Measurements from ENCODE around the gene OLAH. TPM values are rescaled to one million over a fixed set of nuclear protein-coding genes. Genes with fewer than 3 reads are reported as not detected.

OLAH gene
- total RNA-seq, 3 donors from 2014 or later, result 0.16 TPM; not detected in 2

DNA sequence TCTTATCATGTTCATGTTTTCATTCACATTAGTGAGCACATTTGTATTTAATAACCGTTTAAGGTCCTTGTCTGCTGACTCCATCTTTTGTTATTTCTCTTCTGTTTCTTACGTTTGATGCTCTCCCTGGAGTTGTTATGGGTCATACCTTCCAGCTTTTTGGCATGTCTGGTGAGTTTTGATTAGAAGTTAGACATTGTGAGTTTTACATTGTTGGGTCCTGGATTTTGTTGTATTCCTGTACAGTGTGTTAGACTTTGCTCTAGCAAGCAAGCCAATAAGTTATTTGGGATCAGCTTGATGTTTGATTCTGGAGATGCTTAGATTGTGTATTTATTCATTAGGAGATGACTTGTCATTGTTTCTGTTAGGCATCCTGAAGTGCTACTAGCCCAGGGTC lies 16.9 kb downstream of the OLAH start:
- TF ChIP-seq, protein P1, sequence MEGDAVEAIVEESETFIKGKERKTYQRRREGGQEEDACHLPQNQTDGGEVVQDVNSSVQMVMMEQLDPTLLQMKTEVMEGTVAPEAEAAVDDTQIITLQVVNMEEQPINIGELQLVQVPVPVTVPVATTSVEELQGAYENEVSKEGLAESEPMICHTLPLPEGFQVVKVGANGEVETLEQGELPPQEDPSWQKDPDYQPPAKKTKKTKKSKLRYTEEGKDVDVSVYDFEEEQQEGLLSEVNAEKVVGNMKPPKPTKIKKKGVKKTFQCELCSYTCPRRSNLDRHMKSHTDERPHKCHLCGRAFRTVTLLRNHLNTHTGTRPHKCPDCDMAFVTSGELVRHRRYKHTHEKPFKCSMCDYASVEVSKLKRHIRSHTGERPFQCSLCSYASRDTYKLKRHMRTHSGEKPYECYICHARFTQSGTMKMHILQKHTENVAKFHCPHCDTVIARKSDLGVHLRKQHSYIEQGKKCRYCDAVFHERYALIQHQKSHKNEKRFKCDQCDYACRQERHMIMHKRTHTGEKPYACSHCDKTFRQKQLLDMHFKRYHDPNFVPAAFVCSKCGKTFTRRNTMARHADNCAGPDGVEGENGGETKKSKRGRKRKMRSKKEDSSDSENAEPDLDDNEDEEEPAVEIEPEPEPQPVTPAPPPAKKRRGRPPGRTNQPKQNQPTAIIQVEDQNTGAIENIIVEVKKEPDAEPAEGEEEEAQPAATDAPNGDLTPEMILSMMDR (IDR thresholded peaks at IDR 0.05), result no peak
- Histone ChIP-seq H3K4me1 (ENCODE audit: low read depth) (no peaks in the 10 kb centered on the region), H3K9me3 (peaks cover 9% of the 10 kb centered on the region), H3K4me3 (no peak overlapping the region), H3K36me3 (ENCODE audit: low read depth) (no peaks in the 10 kb centered on the region)
- intact Hi-C loops (cut with DNase I, micrococcal nuclease), result no loop called here
- no peak for ATAC-seq
- DNase-seq, result no peak

DNA sequence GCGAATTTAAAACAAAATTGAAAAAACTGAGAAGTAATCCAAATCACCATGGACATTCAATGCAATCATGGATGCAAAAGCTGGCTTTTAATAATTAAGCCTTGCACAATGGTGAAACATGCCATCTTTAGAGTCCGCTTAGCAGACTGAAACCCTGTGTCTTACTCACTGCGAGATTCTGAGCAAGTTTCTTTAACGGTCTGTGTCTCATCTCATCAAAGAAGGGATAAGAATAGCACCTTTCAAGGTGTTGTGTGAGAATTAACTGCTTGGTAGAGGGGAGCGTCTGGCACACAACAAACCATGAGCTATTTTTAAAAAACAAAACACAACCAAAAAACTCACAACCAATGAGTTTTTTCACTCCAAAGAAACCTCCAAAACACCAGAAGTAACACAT lies 23.4 kb downstream of the OLAH start:
- ATAC-seq, result no peak
- TF ChIP-seq, protein P1 (IDR thresholded peaks at IDR 0.05), result no peak
- intact Hi-C loops (cut with DNase I, micrococcal nuclease), result no loop called here
- Histone ChIP-seq H3K4me1 (ENCODE audit: low read depth) (no peaks in the 10 kb centered on the region), H3K9me3 (no peaks in the 10 kb centered on the region), H3K36me3 (ENCODE audit: low read depth) (no peaks in the 10 kb centered on the region), H3K4me3 (no peak overlapping the region)
- no peak for DNase-seq

- TF ChIP-seq, protein P1 (IDR thresholded peaks at IDR 0.05), result no peak
- DNase-seq (no peak), ATAC-seq (no peak)
- Histone ChIP-seq H3K4me1 (ENCODE audit: low read depth) (no peaks in the 10 kb centered on the region), H3K36me3 (ENCODE audit: low read depth) (no peaks in the 10 kb centered on the region), H3K9me3 (no peaks in the 10 kb centered on the region), H3K4me3 (no peak overlapping the region)
- intact Hi-C loops (cut with DNase I, micrococcal nuclease), result no loop called here
Measured at GRCh38 chr10:15068802-15069201, 25.1 kb downstream of the OLAH start.

DNA sequence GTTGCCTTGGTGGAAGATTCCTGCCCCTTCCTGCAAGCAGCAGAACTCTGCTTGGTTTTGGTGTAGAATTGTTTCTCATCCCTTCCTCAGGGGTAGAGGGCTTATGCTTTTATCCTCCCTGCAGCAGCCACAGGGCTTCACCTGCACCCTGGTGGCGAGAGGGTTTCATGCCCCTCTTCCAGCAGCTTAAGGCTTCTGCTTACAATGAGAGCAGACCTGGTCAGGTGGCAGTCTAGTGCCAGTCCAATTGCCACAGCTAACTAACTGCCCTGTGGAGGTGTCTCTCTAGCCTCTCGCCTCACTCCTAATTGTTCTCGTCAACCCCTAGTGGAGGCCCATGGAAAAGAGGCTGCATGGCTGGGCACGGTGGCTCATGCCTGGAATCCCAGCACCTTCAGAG lies 25.5 kb downstream of the OLAH start:
- no peak for DNase-seq
- intact Hi-C loops (cut with DNase I, micrococcal nuclease), result no loop called here
- Histone ChIP-seq H3K9me3 (no peaks in the 10 kb centered on the region), H3K4me1 (ENCODE audit: low read depth) (no peaks in the 10 kb centered on the region), H3K36me3 (ENCODE audit: low read depth) (no peaks in the 10 kb centered on the region), H3K4me3 (no peak overlapping the region)
- TF ChIP-seq, protein P1 (IDR thresholded peaks at IDR 0.05), result no peak
- ATAC-seq, result no peak

DNA sequence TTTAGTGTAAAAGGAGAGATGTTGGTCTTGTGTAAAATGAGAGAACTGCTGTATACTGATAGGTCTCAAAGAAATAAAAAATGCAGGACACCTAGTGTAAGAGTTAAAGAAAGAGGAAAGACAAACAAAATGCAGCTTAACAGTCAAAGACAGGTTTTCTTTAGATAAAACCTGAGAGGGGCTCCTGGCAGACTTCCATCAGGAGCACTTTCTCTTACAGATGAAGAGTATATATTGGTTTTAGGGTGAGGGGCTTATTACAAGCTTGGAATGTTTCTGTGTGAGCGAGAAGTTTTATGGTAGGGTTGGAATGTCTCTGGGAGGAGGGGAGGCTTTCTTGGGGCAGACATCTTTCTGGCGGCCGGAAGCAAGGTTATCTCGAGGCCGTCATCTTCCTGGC lies 28.6 kb downstream of the OLAH start:
- Histone ChIP-seq H3K36me3 (ENCODE audit: low read depth) (no peaks in the 10 kb centered on the region), H3K4me1 (ENCODE audit: low read depth) (no peaks in the 10 kb centered on the region), H3K4me3 (no peak overlapping the region), H3K9me3 (no peaks in the 10 kb centered on the region)
- TF ChIP-seq, protein P1 (IDR thresholded peaks at IDR 0.05), result no peak
- DNase-seq, result no peak
- intact Hi-C loops (cut with DNase I, micrococcal nuclease), result no loop called here
- no peak for ATAC-seq

DNA sequence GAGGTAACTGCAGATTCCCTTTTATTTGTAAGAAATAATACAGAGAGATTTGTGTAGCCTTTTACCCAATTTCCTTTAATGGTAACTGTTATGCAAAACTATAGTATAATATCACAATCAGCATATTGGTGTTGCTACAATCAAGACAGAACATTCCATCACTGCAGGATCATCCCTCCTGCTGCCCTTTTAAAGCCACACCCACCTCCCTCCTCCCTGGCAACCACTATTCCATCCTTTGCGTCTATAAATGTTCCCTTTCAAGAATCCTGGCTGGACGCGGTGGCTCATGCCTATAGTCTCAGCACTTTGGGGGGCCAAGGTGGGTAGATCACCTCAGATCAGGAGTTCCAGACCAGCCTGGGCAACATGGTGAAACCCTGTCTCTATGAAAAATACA lies 31.7 kb downstream of the OLAH start:
- DNase-seq, result no peak
- Histone ChIP-seq H3K4me3 (no peak overlapping the region), H3K36me3 (ENCODE audit: low read depth) (no peaks in the 10 kb centered on the region), H3K4me1 (ENCODE audit: low read depth) (no peaks in the 10 kb centered on the region), H3K9me3 (no peaks in the 10 kb centered on the region)
- no peak for ATAC-seq
- TF ChIP-seq, protein P1 (IDR thresholded peaks at IDR 0.05), result no peak
- intact Hi-C loops (cut with DNase I, micrococcal nuclease), result no loop called here
